HL-60 (cell line): Measurements from ENCODE around the gene HS6ST3.

Experiments used
- DNase-seq, 2 experiments: peaks; one replicate each; pipeline ENCODE4 v3.0.0-alpha.2; 2010 to 2020; ENCODE audit warnings: low read depth in 1 of 2, low spot score in 1 of 2
- H3K27ac ChIP-seq: fragments of 250-450 bp; sonication (Bioruptor Pico); replicated peaks from 2 replicates; pipeline ENCODE4 v1.5.1; 2020; ENCODE audit warnings: mild to moderate bottlenecking, moderate library complexity
- H3K27me3 ChIP-seq: fragments of 250-450 bp; sonication (Bioruptor Pico); 2 replicates; pipeline ENCODE4 v1.5.1; 2021; ENCODE audit warnings: mild to moderate bottlenecking, moderate library complexity; ENCODE audit not compliant: insufficient read depth, poor library complexity, severe bottlenecking
- H3K4me3 ChIP-seq: replicated peaks from 2 replicates; pipeline ENCODE4 v1.5.1; 2011; ENCODE audit warnings: mild to moderate bottlenecking, control low read depth, low read length; ENCODE audit not compliant: insufficient read depth
- CTCF ChIP-seq: IDR thresholded peaks from one replicate; pipeline ENCODE4 v1.5.1; 2011; ENCODE audit warnings: low read length, control low read depth, inconsistent platforms; ENCODE audit not compliant: insufficient read depth
- GABPA ChIP-seq: IDR thresholded peaks from 2 replicates; pipeline ENCODE4 v1.6.1; 2012; ENCODE audit warnings: low read depth
- POLR2AphosphoS5 ChIP-seq: IDR thresholded peaks from 2 replicates; pipeline ENCODE4 v1.6.1; 2012; ENCODE audit warnings: low read depth
- SPI1 ChIP-seq: IDR thresholded peaks from 2 replicates; pipeline ENCODE4 v1.6.1; 2012; ENCODE audit warnings: low read depth, mild to moderate bottlenecking, borderline replicate concordance
- TF ChIP-seq, protein P1 (sequence below): IDR thresholded peaks from 2 replicates; pipeline ENCODE4 v1.6.1; 2012; ENCODE audit warnings: low read depth; ENCODE audit not compliant: insufficient replicate concordance

Gene HS6ST3

GRCh38 chr13:96071504-96071903 lies 18.4 kb upstream of the HS6ST3 start:
- H3K27me3 ChIP-seq, result peaks cover 22% of the 10 kb centered on the region
- no peak overlapping the region for H3K4me3 ChIP-seq
- TF ChIP-seq SPI1 (no peak), CTCF (no peak), POLR2AphosphoS5 (no peak), GABPA (no peak)
- TF ChIP-seq, protein P1, sequence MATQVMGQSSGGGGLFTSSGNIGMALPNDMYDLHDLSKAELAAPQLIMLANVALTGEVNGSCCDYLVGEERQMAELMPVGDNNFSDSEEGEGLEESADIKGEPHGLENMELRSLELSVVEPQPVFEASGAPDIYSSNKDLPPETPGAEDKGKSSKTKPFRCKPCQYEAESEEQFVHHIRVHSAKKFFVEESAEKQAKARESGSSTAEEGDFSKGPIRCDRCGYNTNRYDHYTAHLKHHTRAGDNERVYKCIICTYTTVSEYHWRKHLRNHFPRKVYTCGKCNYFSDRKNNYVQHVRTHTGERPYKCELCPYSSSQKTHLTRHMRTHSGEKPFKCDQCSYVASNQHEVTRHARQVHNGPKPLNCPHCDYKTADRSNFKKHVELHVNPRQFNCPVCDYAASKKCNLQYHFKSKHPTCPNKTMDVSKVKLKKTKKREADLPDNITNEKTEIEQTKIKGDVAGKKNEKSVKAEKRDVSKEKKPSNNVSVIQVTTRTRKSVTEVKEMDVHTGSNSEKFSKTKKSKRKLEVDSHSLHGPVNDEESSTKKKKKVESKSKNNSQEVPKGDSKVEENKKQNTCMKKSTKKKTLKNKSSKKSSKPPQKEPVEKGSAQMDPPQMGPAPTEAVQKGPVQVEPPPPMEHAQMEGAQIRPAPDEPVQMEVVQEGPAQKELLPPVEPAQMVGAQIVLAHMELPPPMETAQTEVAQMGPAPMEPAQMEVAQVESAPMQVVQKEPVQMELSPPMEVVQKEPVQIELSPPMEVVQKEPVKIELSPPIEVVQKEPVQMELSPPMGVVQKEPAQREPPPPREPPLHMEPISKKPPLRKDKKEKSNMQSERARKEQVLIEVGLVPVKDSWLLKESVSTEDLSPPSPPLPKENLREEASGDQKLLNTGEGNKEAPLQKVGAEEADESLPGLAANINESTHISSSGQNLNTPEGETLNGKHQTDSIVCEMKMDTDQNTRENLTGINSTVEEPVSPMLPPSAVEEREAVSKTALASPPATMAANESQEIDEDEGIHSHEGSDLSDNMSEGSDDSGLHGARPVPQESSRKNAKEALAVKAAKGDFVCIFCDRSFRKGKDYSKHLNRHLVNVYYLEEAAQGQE, result no peak
- no peak overlapping the region for H3K27ac ChIP-seq
- no peak for DNase-seq

- H3K27ac ChIP-seq, result no peak overlapping the region
- no peak for DNase-seq
- H3K27me3 ChIP-seq, result peaks cover 22% of the 10 kb centered on the region
- TF ChIP-seq, protein P1, result no peak
- no peak for TF ChIP-seq POLR2AphosphoS5
- TF ChIP-seq CTCF, result no peak
- TF ChIP-seq SPI1, result no peak
- no peak for TF ChIP-seq GABPA
- H3K4me3 ChIP-seq, result no peak overlapping the region
Measured at GRCh38 chr13:96072392-96072791, 17.5 kb upstream of the HS6ST3 start.

DNA sequence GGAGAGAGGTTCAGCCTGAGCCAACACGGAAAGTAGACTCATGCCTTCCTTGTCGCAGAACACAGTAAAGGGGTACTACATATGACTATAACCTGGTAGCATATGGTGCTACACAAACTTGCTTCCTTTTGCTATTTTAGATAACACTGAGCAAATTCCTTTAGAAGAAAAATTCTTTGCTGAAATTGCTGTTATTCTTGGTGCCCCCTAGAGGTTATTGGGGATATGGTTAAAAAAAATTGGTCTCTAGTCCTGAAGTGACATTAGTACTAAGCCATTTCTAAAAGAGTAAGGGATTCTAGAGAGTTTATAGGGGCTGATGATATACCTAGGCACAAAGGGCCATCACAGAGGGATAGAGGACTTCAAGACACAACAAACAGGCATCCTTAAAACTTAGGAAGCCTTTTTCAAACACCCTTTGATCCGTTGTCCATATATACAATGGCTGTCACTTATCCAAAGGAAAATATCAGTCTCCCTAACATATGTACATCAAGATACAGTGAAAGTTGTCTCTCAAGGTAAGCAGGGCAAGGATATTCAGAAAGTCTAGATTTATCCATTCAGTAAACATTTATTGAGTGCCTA lies 13.9 kb upstream of the HS6ST3 start:
- no peak for DNase-seq
- TF ChIP-seq SPI1, result no peak
- peak; percentile 46 for TF ChIP-seq CTCF
- no peak for TF ChIP-seq GABPA
- no peak for TF ChIP-seq POLR2AphosphoS5
- TF ChIP-seq, protein P1, result no peak
- Histone ChIP-seq H3K4me3 (no peak overlapping the region), H3K27me3 (peaks cover 16% of the 10 kb centered on the region), H3K27ac (no peak overlapping the region)
